ENCODE measurements around the gene DPP6.

The DPP6 gene

GRCh38 chr7:154892459-154892858 is 840.3 kb downstream of the DPP6 start:
- Histone ChIP-seq H3K36me3 (ENCODE audit: control insufficient read depth in 2 of 2, insufficient read depth in 2 of 2, low read length in 2 of 2) (peaks cover 0 to 6% of the 10 kb centered on the region in 2 donors), H3K27me3 (ENCODE audit: control insufficient read depth in 1 of 2, insufficient read depth in 2 of 2, low read length in 2 of 2) (peaks cover 2 to 5% of the 10 kb centered on the region in 2 donors), H3K4me1 (ENCODE audit: control insufficient read depth, insufficient read depth, low read length) (no peaks in the 10 kb centered on the region), H3K27ac (ENCODE audit: low read length) (no peak overlapping the region), H3K4me3 (ENCODE audit: low read length in 2 of 2) (no peak overlapping the region), H3K9me3 (ENCODE audit: control insufficient read depth in 2 of 2, low read length in 2 of 2) (no peaks in the 10 kb centered on the region), H3K9ac (ENCODE audit: low read length in 2 of 2) (no peak overlapping the region)

GRCh38 chr7:154896076-154896475 is 843.9 kb downstream of the DPP6 start:
- Histone ChIP-seq H3K27me3 (ENCODE audit: control insufficient read depth in 1 of 2, insufficient read depth in 2 of 2, low read length in 2 of 2) (peaks cover 2 to 5% of the 10 kb centered on the region in 2 donors), H3K4me1 (ENCODE audit: control insufficient read depth, insufficient read depth, low read length) (no peaks in the 10 kb centered on the region), H3K9ac (ENCODE audit: low read length in 2 of 2) (no peak overlapping the region), H3K36me3 (ENCODE audit: control insufficient read depth in 2 of 2, insufficient read depth in 2 of 2, low read length in 2 of 2) (no peaks in the 10 kb centered on the region), H3K9me3 (ENCODE audit: control insufficient read depth in 2 of 2, low read length in 2 of 2) (no peaks in the 10 kb centered on the region), H3K4me3 (ENCODE audit: low read length in 2 of 2) (no peak overlapping the region), H3K27ac (ENCODE audit: low read length) (no peak overlapping the region)

DNA sequence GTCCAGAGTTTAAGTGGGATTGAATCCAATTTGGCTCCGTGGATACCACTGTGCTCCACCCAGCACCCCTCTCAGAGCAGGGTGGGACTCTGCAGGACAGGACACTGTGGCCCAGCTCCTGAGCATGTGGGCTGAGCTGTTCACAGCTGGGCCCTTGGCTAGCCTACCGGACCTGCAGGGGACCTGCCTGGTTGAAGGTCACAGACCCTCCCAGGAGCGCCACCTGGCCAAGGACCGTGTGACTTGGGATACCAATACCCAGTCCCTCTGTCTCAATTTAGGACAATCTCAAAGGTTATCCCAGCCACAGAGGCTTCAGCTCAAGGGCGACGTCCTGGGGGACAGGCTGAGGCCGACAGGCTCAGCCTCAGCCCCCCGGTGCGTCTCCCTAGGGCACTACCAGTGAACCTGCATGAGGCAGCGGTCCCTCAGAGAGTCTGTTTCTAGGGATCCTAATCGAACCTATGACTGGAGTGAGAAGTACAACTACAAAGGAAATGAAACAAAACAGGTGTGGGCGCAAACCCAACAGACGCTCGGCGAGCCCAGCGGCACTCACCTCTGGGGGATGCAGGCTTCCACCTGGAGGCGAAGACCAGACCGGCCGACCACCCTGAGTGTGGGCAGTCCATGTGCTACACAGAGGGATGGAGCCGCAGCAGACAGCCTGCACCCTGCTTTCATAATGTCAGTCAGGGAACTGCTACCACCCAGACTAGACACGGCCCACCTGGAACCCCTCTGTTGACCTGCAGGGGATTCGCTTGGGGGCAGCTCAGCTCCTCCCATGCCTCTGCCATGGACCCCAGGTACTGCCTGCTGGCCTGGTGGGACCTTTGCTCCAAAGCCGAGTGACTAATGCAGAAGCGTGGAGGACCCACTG is 847.0 kb downstream of the DPP6 start:
- Histone ChIP-seq H3K27me3 (ENCODE audit: control insufficient read depth in 1 of 2, insufficient read depth in 2 of 2, low read length in 2 of 2) (peaks cover 3 to 5% of the 10 kb centered on the region in 2 donors), H3K27ac (ENCODE audit: low read length) (no peak overlapping the region), H3K9ac (ENCODE audit: low read length in 2 of 2) (no peak overlapping the region), H3K4me3 (ENCODE audit: low read length in 2 of 2) (no peak overlapping the region), H3K4me1 (ENCODE audit: control insufficient read depth, insufficient read depth, low read length) (no peaks in the 10 kb centered on the region), H3K36me3 (ENCODE audit: control insufficient read depth in 2 of 2, insufficient read depth in 2 of 2, low read length in 2 of 2) (no peaks in the 10 kb centered on the region), H3K9me3 (ENCODE audit: control insufficient read depth in 2 of 2, low read length in 2 of 2) (no peaks in the 10 kb centered on the region)

DNA sequence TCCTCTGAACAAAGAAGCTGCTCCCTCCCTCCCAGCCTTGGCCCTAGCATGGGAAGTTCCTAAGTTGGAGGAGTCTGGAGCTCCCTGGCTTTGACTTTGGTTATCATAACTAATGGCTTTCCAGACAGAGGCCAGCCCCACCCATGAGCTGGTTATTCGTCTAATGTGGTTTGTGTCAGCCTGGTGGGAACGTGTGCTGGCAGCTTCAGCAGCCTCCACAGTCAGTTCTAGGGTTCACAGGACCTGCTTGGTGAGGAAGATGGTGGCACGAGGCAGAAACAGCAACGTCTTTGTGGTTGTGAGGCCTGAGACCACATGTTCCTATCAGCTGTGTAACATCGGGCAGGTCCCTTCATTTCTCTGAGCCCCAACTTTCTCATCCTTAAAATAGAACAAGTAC is 847.7 kb downstream of the DPP6 start:
- H3K36me3 ChIP-seq (ENCODE audit: control insufficient read depth in 2 of 2, insufficient read depth in 2 of 2, low read length in 2 of 2), result no peaks in the 10 kb centered on the region
- H3K9me3 ChIP-seq (ENCODE audit: control insufficient read depth in 2 of 2, low read length in 2 of 2), result no peaks in the 10 kb centered on the region
- no peaks in the 10 kb centered on the region for H3K4me1 ChIP-seq (ENCODE audit: control insufficient read depth, insufficient read depth, low read length)
- no peak overlapping the region for H3K4me3 ChIP-seq (ENCODE audit: low read length in 2 of 2)
- H3K9ac ChIP-seq (ENCODE audit: low read length in 2 of 2), result no peak overlapping the region
- no peak overlapping the region for H3K27ac ChIP-seq (ENCODE audit: low read length)
- H3K27me3 ChIP-seq (ENCODE audit: control insufficient read depth in 1 of 2, insufficient read depth in 2 of 2, low read length in 2 of 2), result peaks cover 3 to 5% of the 10 kb centered on the region in 2 donors

GRCh38 chr7:154902600-154903082 is 850.4 kb downstream of the DPP6 start:
- H3K36me3 ChIP-seq (ENCODE audit: control insufficient read depth in 2 of 2, insufficient read depth in 2 of 2, low read length in 2 of 2), result no peaks in the 10 kb centered on the region
- no peak overlapping the region for H3K4me3 ChIP-seq (ENCODE audit: low read length in 2 of 2)
- no peaks in the 10 kb centered on the region for H3K9me3 ChIP-seq (ENCODE audit: control insufficient read depth in 2 of 2, low read length in 2 of 2)
- H3K27me3 ChIP-seq (ENCODE audit: control insufficient read depth in 1 of 2, insufficient read depth in 2 of 2, low read length in 2 of 2), result peaks cover 2 to 4% of the 10 kb centered on the region in 2 donors
- no peak overlapping the region for H3K9ac ChIP-seq (ENCODE audit: low read length in 2 of 2)
- H3K4me1 ChIP-seq (ENCODE audit: control insufficient read depth, insufficient read depth, low read length), result no peaks in the 10 kb centered on the region
- H3K27ac ChIP-seq (ENCODE audit: low read length), result no peak overlapping the region

GRCh38 chr7:154903083-154903731 is 851.0 kb downstream of the DPP6 start:
- Histone ChIP-seq H3K4me1 (ENCODE audit: control insufficient read depth, insufficient read depth, low read length) (no peaks in the 10 kb centered on the region), H3K27me3 (ENCODE audit: control insufficient read depth in 1 of 2, insufficient read depth in 2 of 2, low read length in 2 of 2) (peaks cover 2 to 4% of the 10 kb centered on the region in 2 donors), H3K9me3 (ENCODE audit: control insufficient read depth in 2 of 2, low read length in 2 of 2) (no peaks in the 10 kb centered on the region), H3K36me3 (ENCODE audit: control insufficient read depth in 2 of 2, insufficient read depth in 2 of 2, low read length in 2 of 2) (no peaks in the 10 kb centered on the region), H3K27ac (ENCODE audit: low read length) (no peak overlapping the region), H3K9ac (ENCODE audit: low read length in 2 of 2) (no peak overlapping the region), H3K4me3 (ENCODE audit: low read length in 2 of 2) (no peak overlapping the region)

GRCh38 chr7:154905146-154905545 is 852.9 kb downstream of the DPP6 start:
- Histone ChIP-seq H3K36me3 (ENCODE audit: control insufficient read depth in 2 of 2, insufficient read depth in 2 of 2, low read length in 2 of 2) (no peaks in the 10 kb centered on the region), H3K27ac (ENCODE audit: low read length) (no peak overlapping the region), H3K4me1 (ENCODE audit: control insufficient read depth, insufficient read depth, low read length) (no peaks in the 10 kb centered on the region), H3K9ac (ENCODE audit: low read length in 2 of 2) (no peak overlapping the region), H3K27me3 (ENCODE audit: control insufficient read depth in 1 of 2, insufficient read depth in 2 of 2, low read length in 2 of 2) (peaks cover 4 to 5% of the 10 kb centered on the region in 2 donors), H3K4me3 (ENCODE audit: low read length in 2 of 2) (no peak overlapping the region), H3K9me3 (ENCODE audit: control insufficient read depth in 2 of 2, low read length in 2 of 2) (no peaks in the 10 kb centered on the region)

DNA sequence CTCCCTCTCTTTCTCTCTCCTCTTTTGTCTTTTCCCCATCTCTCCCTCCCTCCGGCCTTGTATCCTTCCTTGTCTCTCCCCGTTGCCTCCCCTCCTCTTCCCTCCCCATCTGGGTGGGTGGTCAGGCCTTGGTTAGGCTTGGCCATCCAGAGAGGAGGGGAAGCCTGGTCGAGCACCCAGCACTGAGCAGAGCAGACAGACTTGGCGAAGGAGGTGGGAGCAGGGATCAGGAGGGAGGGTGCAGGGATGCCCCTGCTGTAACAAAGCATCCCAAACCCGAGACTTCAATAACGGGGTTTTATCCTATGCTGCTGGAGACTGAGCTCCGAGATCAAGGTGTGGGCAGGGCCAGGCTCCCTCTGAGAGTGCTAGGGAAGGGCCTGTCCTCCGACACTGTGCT is 853.4 kb downstream of the DPP6 start:
- Histone ChIP-seq H3K36me3 (ENCODE audit: control insufficient read depth in 2 of 2, insufficient read depth in 2 of 2, low read length in 2 of 2) (no peaks in the 10 kb centered on the region), H3K4me3 (ENCODE audit: low read length in 2 of 2) (no peak overlapping the region), H3K27ac (ENCODE audit: low read length) (no peak overlapping the region), H3K9ac (ENCODE audit: low read length in 2 of 2) (no peak overlapping the region), H3K4me1 (ENCODE audit: control insufficient read depth, insufficient read depth, low read length) (no peaks in the 10 kb centered on the region), H3K27me3 (ENCODE audit: control insufficient read depth in 1 of 2, insufficient read depth in 2 of 2, low read length in 2 of 2) (peaks cover 4 to 5% of the 10 kb centered on the region in 2 donors), H3K9me3 (ENCODE audit: control insufficient read depth in 2 of 2, low read length in 2 of 2) (no peaks in the 10 kb centered on the region)

DNA sequence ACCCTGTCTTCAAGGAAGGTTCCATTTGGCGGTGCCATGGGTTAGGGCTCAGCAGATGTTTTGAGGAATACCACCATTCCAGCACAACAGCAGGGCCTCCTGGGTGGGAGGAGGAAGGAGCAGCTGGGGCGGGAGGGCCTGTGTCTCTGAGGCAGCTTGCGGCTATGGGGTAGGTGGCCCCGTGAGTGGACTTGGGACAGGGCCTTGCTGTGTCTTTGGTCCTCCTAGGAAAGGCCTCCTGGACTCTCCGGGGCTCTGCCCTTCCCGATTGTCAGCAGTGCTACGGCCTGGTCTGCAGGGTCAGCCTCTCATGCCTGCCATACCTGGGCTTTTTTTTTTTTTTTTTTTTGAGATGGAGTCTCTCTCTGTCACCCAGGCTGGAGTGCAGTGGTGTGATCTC is 854.0 kb downstream of the DPP6 start:
- H3K27ac ChIP-seq (ENCODE audit: low read length), result no peak overlapping the region

GRCh38 chr7:154906736-154907355 is 854.6 kb downstream of the DPP6 start:
- no peaks in the 10 kb centered on the region for H3K4me1 ChIP-seq (ENCODE audit: control insufficient read depth, insufficient read depth, low read length)
- H3K27ac ChIP-seq (ENCODE audit: low read length), result no peak overlapping the region
- H3K36me3 ChIP-seq (ENCODE audit: control insufficient read depth in 2 of 2, insufficient read depth in 2 of 2, low read length in 2 of 2), result no peaks in the 10 kb centered on the region
- H3K27me3 ChIP-seq (ENCODE audit: control insufficient read depth in 1 of 2, insufficient read depth in 2 of 2, low read length in 2 of 2), result peaks cover 3 to 4% of the 10 kb centered on the region in 2 donors
- peaks cover 0 to 3% of the 10 kb centered on the region in 2 donors for H3K9me3 ChIP-seq (ENCODE audit: control insufficient read depth in 2 of 2, low read length in 2 of 2)
- H3K4me3 ChIP-seq (ENCODE audit: low read length in 2 of 2), result no peak overlapping the region
- H3K9ac ChIP-seq (ENCODE audit: low read length in 2 of 2), result no peak overlapping the region

More for the DNA sequence above, 854.0 kb downstream of the DPP6 start:
- no peaks in the 10 kb centered on the region for H3K36me3 ChIP-seq (ENCODE audit: control insufficient read depth in 2 of 2, insufficient read depth in 2 of 2, low read length in 2 of 2)
- H3K27me3 ChIP-seq (ENCODE audit: control insufficient read depth in 1 of 2, insufficient read depth in 2 of 2, low read length in 2 of 2), result peaks cover 4 to 5% of the 10 kb centered on the region in 2 donors
- no peak overlapping the region for H3K4me3 ChIP-seq (ENCODE audit: low read length in 2 of 2)
- no peak overlapping the region for H3K9ac ChIP-seq (ENCODE audit: low read length in 2 of 2)
- no peaks in the 10 kb centered on the region for H3K4me1 ChIP-seq (ENCODE audit: control insufficient read depth, insufficient read depth, low read length)
- peaks cover 0 to 3% of the 10 kb centered on the region in 2 donors for H3K9me3 ChIP-seq (ENCODE audit: control insufficient read depth in 2 of 2, low read length in 2 of 2)
